BLaER1 treated with 17β-estradiol and CSF1 and Interleukin-3, amounts not matched to agents 10 nM and 100 nM (cell line): ENCODE data around the gene NR2C2.
A peak's percentile ranks its signal among the peaks of the same experiment; 100 is the strongest.

Experiments used
- H3K27ac ChIP-seq, 11 experiments: shearing (Covaris generic); formaldehyde crosslinking; 2 replicates each; pipeline ENCODE4 v1.8.1; 2022
- H3K27me3 ChIP-seq, 11 experiments: shearing (Covaris generic); formaldehyde crosslinking; 2 replicates each; pipeline ENCODE4 v1.8.1; 2022
- H3K36me3 ChIP-seq, 11 experiments: shearing (Covaris generic); formaldehyde crosslinking; 2 replicates each; pipeline ENCODE4 v1.8.1; 2022
- H3K4me1 ChIP-seq, 10 experiments: shearing (Covaris generic); formaldehyde crosslinking; 2 replicates each; pipeline ENCODE4 v1.8.1; 2022
- H3K4me2 ChIP-seq, 11 experiments: shearing (Covaris generic); formaldehyde crosslinking; 2 replicates each; pipeline ENCODE4 v1.8.1; 2022
- H3K4me3 ChIP-seq, 10 experiments: shearing (Covaris generic); formaldehyde crosslinking; 2 replicates each; pipeline ENCODE4 v1.8.1; 2022
- H3K9ac ChIP-seq, 11 experiments: shearing (Covaris generic); formaldehyde crosslinking; 2 replicates each; pipeline ENCODE4 v1.8.1; 2022
- H3K9me3 ChIP-seq, 11 experiments: shearing (Covaris generic); formaldehyde crosslinking; replicated peaks in 1 of 11; 2 replicates each; pipeline ENCODE4 v1.8.1; 2022
- H4K20me1 ChIP-seq, 11 experiments: shearing (Covaris generic); formaldehyde crosslinking; 2 replicates each; pipeline ENCODE4 v1.8.1; 2022
- Cebpa-rat ChIP-seq, 11 experiments: shearing (Covaris generic); IDR thresholded peaks; 2 replicates each; pipeline ENCODE4 v1.8.1; 2022

Gene NR2C2

GRCh38 chr3:15063656-15064286 is 116.4 kb downstream of the NR2C2 start:
- Histone ChIP-seq H3K27ac (peak overlapping the region; percentile 84 to 99 (median 95); a peak in 20 of 22 replicates), H3K9ac (peak overlapping the region; percentile 93 to 100 (median 97)), H3K27me3 (no peaks in the 10 kb centered on the region), H3K4me3 (peak overlapping the region; percentile 84 to 99 (median 92)), H4K20me1 (peaks cover 9 to 40% (median 31%) of the 10 kb centered on the region in 11 experiments; a peak in 18 of 22 replicates), H3K9me3 (no peaks in the 10 kb centered on the region), H3K36me3 (peaks cover 9 to 37% (median 25%) of the 10 kb centered on the region in 11 experiments), H3K4me2 (peak overlapping the region; percentile 86 to 100 (median 96)), H3K4me1 (peaks cover 17 to 23% (median 19%) of the 10 kb centered on the region in 10 experiments)
- TF ChIP-seq Cebpa-rat (IDR thresholded peaks at IDR 0.05), result no peak

- TF ChIP-seq Cebpa-rat (IDR thresholded peaks at IDR 0.05), result no peak
- peak overlapping the region; percentile 93 to 100 (median 97) for H3K9ac ChIP-seq
Measured at GRCh38 chr3:15064299-15064834, 117.0 kb downstream of the NR2C2 start.

GRCh38 chr3:15064835-15065549 is 117.6 kb downstream of the NR2C2 start, which contains the start of gene MRPS25:
TSS of gene MRPS25 (minus strand) at chr3:15065315. CDS start at chr3:15065194, 121 bp downstream.
- H3K27ac ChIP-seq, result peak within 1 kb of the TSS; percentile 84 to 99 (median 95)
- H3K36me3 ChIP-seq, result peaks cover 4 to 28% (median 17%) of the 10 kb centered on the region in 11 experiments; a peak in 19 of 22 replicates
- H4K20me1 ChIP-seq, result peaks cover 9 to 28% (median 24%) of the 10 kb centered on the region in 11 experiments; a peak in 18 of 22 replicates
- no peak for TF ChIP-seq Cebpa-rat (IDR thresholded peaks at IDR 0.05)
- peaks cover 17 to 23% (median 19%) of the 10 kb centered on the region in 10 experiments for H3K4me1 ChIP-seq
- H3K27me3 ChIP-seq, result no peaks in the 10 kb centered on the region
- H3K9me3 ChIP-seq, result no peaks in the 10 kb centered on the region
- H3K9ac ChIP-seq, result peak within 1 kb of the TSS; percentile 93 to 100 (median 97)
- peak within 1 kb of the TSS; percentile 84 to 99 (median 92) for H3K4me3 ChIP-seq
- H3K4me2 ChIP-seq, result peak within 1 kb of the TSS; percentile 86 to 100 (median 96)

More at GRCh38 chr3:15064299-15064834, 117.0 kb downstream of the NR2C2 start:
- H3K4me1 ChIP-seq, result peaks cover 17 to 23% (median 19%) of the 10 kb centered on the region in 10 experiments
- H4K20me1 ChIP-seq, result peaks cover 9 to 35% (median 27%) of the 10 kb centered on the region in 11 experiments; a peak in 18 of 22 replicates
- H3K27me3 ChIP-seq, result no peaks in the 10 kb centered on the region
- no peaks in the 10 kb centered on the region for H3K9me3 ChIP-seq
- H3K27ac ChIP-seq, result peak overlapping the region; percentile 84 to 99 (median 95)
- H3K4me3 ChIP-seq, result peak overlapping the region; percentile 84 to 99 (median 92)
- H3K36me3 ChIP-seq, result peaks cover 3 to 31% (median 19%) of the 10 kb centered on the region in 11 experiments
- peak overlapping the region; percentile 86 to 100 (median 96) for H3K4me2 ChIP-seq

GRCh38 chr3:15065550-15066007 is 118.2 kb downstream of the NR2C2 start:
- H3K4me3 ChIP-seq, result peak overlapping the region; percentile 84 to 99 (median 92); a peak in 19 of 20 replicates
- H3K27ac ChIP-seq, result peak overlapping the region in 7 of 11 experiments; percentile 90 to 99 (median 97); a peak in 8 of 22 replicates
- peaks cover 9 to 22% (median 20%) of the 10 kb centered on the region in 11 experiments; a peak in 18 of 22 replicates for H4K20me1 ChIP-seq
- H3K36me3 ChIP-seq, result peaks cover 5 to 27% (median 16%) of the 10 kb centered on the region in 11 experiments; a peak in 18 of 22 replicates
- H3K4me2 ChIP-seq, result peak overlapping the region; percentile 82 to 100 (median 96)
- H3K4me1 ChIP-seq, result peaks cover 17 to 23% (median 19%) of the 10 kb centered on the region in 10 experiments
- TF ChIP-seq Cebpa-rat (IDR thresholded peaks at IDR 0.05), result no peak
- H3K27me3 ChIP-seq, result no peaks in the 10 kb centered on the region
- peak overlapping the region; percentile 93 to 100 (median 97); a peak in 14 of 22 replicates for H3K9ac ChIP-seq
- no peaks in the 10 kb centered on the region for H3K9me3 ChIP-seq

GRCh38 chr3:15066467-15066866 is 119.1 kb downstream of the NR2C2 start:
- H3K27me3 ChIP-seq, result no peaks in the 10 kb centered on the region
- no peak overlapping the region for H3K9ac ChIP-seq
- peaks cover 9 to 16% (median 14%) of the 10 kb centered on the region in 11 experiments; a peak in 18 of 22 replicates for H4K20me1 ChIP-seq
- no peak for TF ChIP-seq Cebpa-rat (IDR thresholded peaks at IDR 0.05)
- H3K4me2 ChIP-seq, result no peak overlapping the region
- peaks cover 13 to 29% (median 21%) of the 10 kb centered on the region in 11 experiments; a peak in 21 of 22 replicates for H3K36me3 ChIP-seq
- no peaks in the 10 kb centered on the region for H3K9me3 ChIP-seq
- no peak overlapping the region for H3K27ac ChIP-seq
- H3K4me1 ChIP-seq, result peaks cover 17 to 23% (median 19%) of the 10 kb centered on the region in 10 experiments
- no peak overlapping the region for H3K4me3 ChIP-seq

- Histone ChIP-seq H3K36me3 (peaks cover 30 to 58% (median 45%) of the 10 kb centered on the region in 11 experiments), H4K20me1 (peaks cover 0 to 9% (median 0%) of the 10 kb centered on the region in 11 experiments; a peak in 3 of 22 replicates), H3K4me1 (peaks cover 4 to 9% (median 6%) of the 10 kb centered on the region in 10 experiments; a peak in 14 of 20 replicates), H3K27me3 (no peaks in the 10 kb centered on the region), H3K4me2 (no peak overlapping the region), H3K27ac (no peak overlapping the region), H3K9me3 (no peaks in the 10 kb centered on the region), H3K4me3 (no peak overlapping the region), H3K9ac (no peak overlapping the region)
- TF ChIP-seq Cebpa-rat (IDR thresholded peaks at IDR 0.05), result no peak
Measured at GRCh38 chr3:15069441-15069840, 122.1 kb downstream of the NR2C2 start.

- Histone ChIP-seq H3K27ac (no peak overlapping the region), H3K9me3 (no peaks in the 10 kb centered on the region), H3K4me3 (no peak overlapping the region), H3K4me2 (no peak overlapping the region), H3K4me1 (peaks cover 9 to 22% (median 16%) of the 10 kb centered on the region in 10 experiments; a peak in 19 of 20 replicates), H3K9ac (no peak overlapping the region), H3K36me3 (peaks cover 48 to 79% (median 65%) of the 10 kb centered on the region in 11 experiments), H3K27me3 (no peaks in the 10 kb centered on the region), H4K20me1 (peaks cover 0 to 17% (median 0%) of the 10 kb centered on the region in 11 experiments; a peak in 2 of 22 replicates)
- no peak for TF ChIP-seq Cebpa-rat (IDR thresholded peaks at IDR 0.05)
Measured at GRCh38 chr3:15071699-15072098, 124.3 kb downstream of the NR2C2 start.

GRCh38 chr3:15074500-15074899 is 127.1 kb downstream of the NR2C2 start:
- H3K9ac ChIP-seq, result no peak overlapping the region
- H3K9me3 ChIP-seq, result no peaks in the 10 kb centered on the region
- no peaks in the 10 kb centered on the region for H3K27me3 ChIP-seq
- H3K4me3 ChIP-seq, result no peak overlapping the region
- peaks cover 71 to 97% (median 91%) of the 10 kb centered on the region in 11 experiments for H3K36me3 ChIP-seq
- H3K4me1 ChIP-seq, result peaks cover 9 to 31% (median 16%) of the 10 kb centered on the region in 10 experiments; a peak in 19 of 20 replicates
- no peak overlapping the region for H3K4me2 ChIP-seq
- peaks cover 0 to 17% (median 0%) of the 10 kb centered on the region in 11 experiments; a peak in 2 of 22 replicates for H4K20me1 ChIP-seq
- H3K27ac ChIP-seq, result no peak overlapping the region
- TF ChIP-seq Cebpa-rat (IDR thresholded peaks at IDR 0.05), result no peak
